Testis (tissue), 3 donors: ENCODE measurements around the gene MEDAG. TPM values are rescaled to one million over a fixed set of nuclear protein-coding genes. Genes with fewer than 3 reads are reported as not detected.
A peak's percentile ranks its signal among the peaks of the same experiment; 100 is the strongest.

Experiments used
- DNase-seq: peaks from one replicate; pipeline ENCODE4 v3.0.0-alpha.2; 2019
- H3K27ac ChIP-seq, 2 donors: fragments of 200-600 bp; sonication (generic); one replicate each; pipeline ENCODE4 v1.5.1; 2019
- H3K27me3 ChIP-seq: fragments of 200-600 bp; sonication (generic); one replicate; pipeline ENCODE4 v1.5.1; 2019
- H3K36me3 ChIP-seq: fragments of 200-600 bp; sonication (generic); one replicate; pipeline ENCODE4 v1.5.1; 2017; ENCODE audit warnings: low read depth; ENCODE audit errors: missing control alignments
- H3K4me1 ChIP-seq: fragments of 200-600 bp; sonication (generic); one replicate; pipeline ENCODE4 v1.5.1; 2019
- H3K4me3 ChIP-seq, 2 donors: fragments of 200-600 bp; sonication (generic); one replicate each; pipeline ENCODE4 v1.5.1; 2017 to 2019
- H3K9me3 ChIP-seq: fragments of 200-600 bp; sonication (generic); one replicate; pipeline ENCODE4 v1.5.1; 2017
- CTCF ChIP-seq, 3 experiments: fragments of 450-650 bp in 2 of 3; fragments of 200-600 bp in 1 of 3; sonication (generic) in 1 of 3; IDR thresholded peaks; one replicate each; pipeline ENCODE4 v1.5.1; 2016 to 2019; ENCODE audit warnings: antibody characterized with exemption in 3 of 3, mild to moderate bottlenecking in 2 of 3, moderate library complexity in 1 of 3
- POLR2A ChIP-seq: fragments of 450-650 bp; IDR thresholded peaks from one replicate; pipeline ENCODE4 v1.6.1; 2017; ENCODE audit warnings: antibody characterized with exemption, mild to moderate bottlenecking, moderate library complexity
- WGBS, 2 donors: methylation state at CpG; one replicate each; pipeline ENCODE4 v1.1.5; 2018; 5-methylcytosine and 5-hydroxymethylcytosine counted together
- intact Hi-C: fragments of 100-400 bp; cut with DNase I; formaldehyde crosslinking; loops from one replicate; pipeline ENCODE4 v1.15.1; 2023; ENCODE audit warnings: low total_unique reads
- polyA plus RNA-seq: library from polyadenylated mRNA; stranded (reverse); fragments of 350-450 nt; fragmentation: Illumina TruSeq; extraction: RNeasy Lipid Tissue Mini Kit (QIAGEN cat#74804); gene quantifications from one replicate; pipeline ENCODE4 v1.2.3, GENCODE V29; 2014; ENCODE audit warnings: low read depth, low replicate concordance; ENCODE audit not compliant: insufficient read depth
- total RNA-seq, 2 donors: library from RNA; depleted of rRNA; stranded (reverse); fragments of >200 nt; gene quantifications; one replicate each; pipeline ENCODE4 v1.2.3, GENCODE V29; 2016

Gene MEDAG
- total and polyA plus RNA-seq, 3 donors from 2014 or later, result 9.6 to 23.1 (median 17.7) TPM

GRCh38 chr13:30932481-30933353, 26.6 kb downstream of the MEDAG start, which contains the start of gene TEX26:
TSS of gene TEX26 (plus strand) at chr13:30932656. CDS start at chr13:30932716, 60 bp downstream.
- no peaks in the 10 kb centered on the region for H3K9me3 ChIP-seq
- H3K27ac ChIP-seq, result peak within 1 kb of the TSS; percentile 28 to 33
- no peaks in the 10 kb centered on the region for H3K36me3 ChIP-seq
- H3K27me3 ChIP-seq, result no peaks in the 10 kb centered on the region
- WGBS, 2 donors, result 36 to 45% methylated on average over 28 to 32 of the region's 32 CpGs
- peak within 1 kb of the TSS; percentile 26 to 34 for H3K4me3 ChIP-seq
- H3K4me1 ChIP-seq, result peaks cover 23% of the 10 kb centered on the region
- no peak for TF ChIP-seq CTCF (IDR thresholded peaks at IDR 0.05)
- TF ChIP-seq POLR2A, result no peak
- intact Hi-C loops, result no loop called here
- DNase-seq, result peak; percentile 65

DNA sequence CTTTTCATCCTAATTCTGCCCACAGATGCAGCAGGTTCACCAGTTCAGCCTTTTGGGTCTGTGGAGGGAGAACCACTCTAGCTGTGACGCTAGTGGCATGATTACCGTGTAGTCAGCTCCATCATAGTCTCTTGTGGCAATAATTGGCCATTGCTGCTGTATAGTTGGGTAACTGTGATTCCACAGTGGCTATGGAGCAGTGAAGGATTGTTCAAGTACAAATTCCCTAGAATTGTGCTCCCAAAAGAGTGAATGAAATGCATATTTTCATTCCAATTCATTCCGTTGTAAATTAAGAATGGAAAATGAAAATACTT, 27.2 kb downstream of the MEDAG start:
- DNase-seq, result no peak
- TF ChIP-seq POLR2A (no peak), CTCF (IDR thresholded peaks at IDR 0.05) (no peak)
- 47 to 66% methylated on average over 3 of the region's 3 CpGs for WGBS, 2 donors
- H3K27me3 ChIP-seq, result no peaks in the 10 kb centered on the region
- H3K4me3 ChIP-seq, result peak overlapping the region in 1 of 2 donors; percentile 34
- H3K9me3 ChIP-seq, result no peaks in the 10 kb centered on the region
- intact Hi-C loops, result no loop called here
- H3K36me3 ChIP-seq, result no peaks in the 10 kb centered on the region
- peaks cover 23% of the 10 kb centered on the region for H3K4me1 ChIP-seq
- H3K27ac ChIP-seq, result no peak overlapping the region

- TF ChIP-seq POLR2A (no peak), CTCF (IDR thresholded peaks at IDR 0.05) (no peak)
- WGBS, 2 donors, result 64 to 87% methylated on average over 3 to 6 of the region's 6 CpGs
- intact Hi-C loops, result no loop called here
These were observed 28.3 kb downstream of the MEDAG start for GRCh38 chr13:30934381-30934780.

GRCh38 chr13:30934803-30935202, 28.7 kb downstream of the MEDAG start:
- WGBS, 2 donors, result 95% methylated on average over 3 of the region's 3 CpGs; no CpG with 5 or more reads in 1 of the 2 donors
- Histone ChIP-seq H3K36me3 (no peaks in the 10 kb centered on the region), H3K4me3 (no peak overlapping the region), H3K4me1 (peaks cover 23% of the 10 kb centered on the region), H3K9me3 (no peaks in the 10 kb centered on the region), H3K27ac (no peak overlapping the region), H3K27me3 (no peaks in the 10 kb centered on the region)
- TF ChIP-seq CTCF (IDR thresholded peaks at IDR 0.05), result no peak
- no peak for TF ChIP-seq POLR2A
- intact Hi-C loops, result no loop called here
- no peak for DNase-seq

More at GRCh38 chr13:30934381-30934780, 28.3 kb downstream of the MEDAG start:
- Histone ChIP-seq H3K27ac (no peak overlapping the region), H3K4me3 (no peak overlapping the region), H3K9me3 (no peaks in the 10 kb centered on the region), H3K36me3 (no peaks in the 10 kb centered on the region), H3K4me1 (peaks cover 23% of the 10 kb centered on the region), H3K27me3 (no peaks in the 10 kb centered on the region)
- DNase-seq, result no peak
